ENCODE results near the gene LAMA1.

DNA sequence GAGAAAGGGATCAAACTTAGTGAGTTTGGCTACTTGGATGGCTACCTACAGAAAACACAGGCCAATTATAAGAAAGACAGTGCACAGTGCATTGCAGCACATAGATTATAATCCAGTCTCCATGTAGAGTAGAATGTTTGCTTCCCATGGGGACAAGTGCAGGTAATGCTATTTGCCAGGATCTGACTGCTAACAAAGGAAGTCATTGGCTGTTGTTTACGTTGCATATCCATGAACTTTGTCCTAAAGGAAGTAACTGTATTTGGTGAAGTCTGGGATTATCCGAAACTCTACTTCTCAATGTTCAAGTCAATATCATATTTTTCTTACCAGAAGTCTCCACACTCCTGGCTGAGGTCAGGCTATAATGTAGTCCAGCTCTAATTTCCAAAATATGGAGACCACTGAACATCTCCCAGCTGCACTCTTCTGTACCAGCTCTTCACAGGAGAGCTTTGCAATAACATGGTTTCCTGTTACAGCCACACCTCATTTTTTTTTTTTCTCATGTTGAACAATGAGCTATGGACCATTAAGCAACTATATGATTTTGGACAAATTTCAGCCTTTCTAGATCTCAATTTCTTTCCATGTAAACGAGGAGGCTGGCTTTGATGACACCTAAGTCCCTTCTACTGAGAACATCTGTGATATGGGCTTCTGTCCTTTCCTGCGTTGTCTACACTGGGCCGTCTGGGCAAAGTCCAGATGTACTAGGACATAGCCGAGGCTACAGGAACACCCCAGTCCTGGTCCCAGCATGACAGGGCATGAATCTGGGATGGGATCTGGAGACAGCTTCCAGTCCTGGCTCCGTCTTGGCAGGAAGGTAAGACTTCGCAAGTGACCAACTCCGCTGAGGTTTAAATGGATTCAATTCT is 154.8 kb downstream of the LAMA1 start:
- TF ChIP-seq POLR2AphosphoS5 (IDR thresholded peaks at IDR 0.05; ENCODE audit: borderline replicate concordance, low read depth, low read length) (no peak), EZH2 (IDR thresholded peaks at IDR 0.05) (no peak), FOXP2 (optimal IDR thresholded peaks at IDR 0.05; ENCODE audit: control extremely low read depth, extremely low read length, insufficient read depth) (no peak)
